PC-9 (cell line): ENCODE data around the gene ZFP62. TPM values are rescaled to one million over a fixed set of nuclear protein-coding genes. Genes with fewer than 3 reads are reported as not detected.

Experiments used
- BruUV-seq: library from RNA; stranded (reverse); fragments of 400-500 nt; replicated peaks from 2 replicates; lab custom pipeline; 2021; lab: Mats Ljungman, UMichigan
- CTCF ChIA-PET: fragments of 300-600 bp; sonication (Branson Sonifier 250); formaldehyde crosslinking; loops from one replicate; lab custom pipeline; 2022; ENCODE audit warnings: antibody characterized with exemption; lab: Charles Lee
- POLR2A ChIA-PET: fragments of 300-600 bp; sonication (Branson Sonifier 250); formaldehyde crosslinking; loops from one replicate; lab custom pipeline; 2022; ENCODE audit warnings: antibody characterized with exemption; ENCODE audit not compliant: unreplicated experiment; lab: Charles Lee
- DNase-seq, 2 experiments: peaks; one replicate each; pipeline versions ENCODE4 v3.0.0 to v3.0.0-alpha.2; 2015 to 2022; ENCODE audit warnings: mixed read lengths in 1 of 2
- H2AFZ ChIP-seq: fragments of 200-600 bp; sonication (generic); 2 replicates; pipeline ENCODE4 v1.8.1; 2017; ENCODE audit warnings: antibody characterized with exemption
- H3F3A ChIP-seq: fragments of 200-600 bp; sonication (generic); 2 replicates; pipeline ENCODE4 v1.8.1; 2017; ENCODE audit warnings: antibody characterized with exemption, mild to moderate bottlenecking, low read depth; ENCODE audit not compliant: insufficient read depth
- H3K27ac ChIP-seq: fragments of 200-600 bp; sonication (generic); 2 replicates; pipeline ENCODE4 v1.6.1; 2016; ENCODE audit warnings: mixed run types
- H3K27me3 ChIP-seq: fragments of 200-600 bp; sonication (generic); 2 replicates; pipeline ENCODE4 v1.6.1; 2016; ENCODE audit warnings: low read depth, mixed run types; ENCODE audit not compliant: insufficient read depth
- H3K36me3 ChIP-seq: fragments of 200-600 bp; sonication (generic); 2 replicates; pipeline ENCODE4 v1.6.1; 2016; ENCODE audit warnings: low read depth, mixed run types
- H3K4me1 ChIP-seq: fragments of 200-600 bp; sonication (generic); replicated peaks from 2 replicates; pipeline ENCODE4 v1.6.1; 2016; ENCODE audit warnings: mixed run types; ENCODE audit not compliant: insufficient read depth
- H3K4me2 ChIP-seq: fragments of 200-600 bp; sonication (generic); 2 replicates; pipeline ENCODE4 v1.6.1; 2017; ENCODE audit warnings: mixed run types
- H3K4me3 ChIP-seq: fragments of 200-600 bp; sonication (generic); 2 replicates; pipeline ENCODE4 v1.6.1; 2016; ENCODE audit warnings: mixed run types
- H3K79me2 ChIP-seq: fragments of 200-600 bp; sonication (generic); 2 replicates; pipeline ENCODE4 v1.6.1; 2017; ENCODE audit warnings: low read depth, mixed run types
- H3K9me2 ChIP-seq: fragments of 200-600 bp; sonication (generic); 2 replicates; pipeline ENCODE4 v1.8.1; 2017; ENCODE audit warnings: mild to moderate bottlenecking; ENCODE audit not compliant: insufficient read depth
- H3K9me3 ChIP-seq: fragments of 200-600 bp; sonication (generic); 2 replicates; pipeline ENCODE4 v1.8.1; 2016; ENCODE audit warnings: low read depth; ENCODE audit not compliant: insufficient read depth
- H4K20me1 ChIP-seq: fragments of 200-600 bp; sonication (generic); 2 replicates; pipeline ENCODE4 v1.8.1; 2017; ENCODE audit not compliant: insufficient read depth
- CTCF ChIP-seq: fragments of 200-600 bp; sonication (generic); conservative IDR thresholded peaks from 2 replicates; pipeline ENCODE4 v1.6.1; 2017; ENCODE audit warnings: mixed run types, antibody characterized with exemption, mild to moderate bottlenecking, moderate library complexity
- EZH2 ChIP-seq: fragments of 200-600 bp; sonication (generic); IDR thresholded peaks from 2 replicates; pipeline ENCODE4 v1.8.0; 2017; ENCODE audit warnings: antibody characterized with exemption, low read depth
- intact Hi-C: fragments of 100-400 bp; cut with micrococcal nuclease; formaldehyde crosslinking; loops from one replicate; pipeline ENCODE4 v1.10.0; 2022; ENCODE audit not compliant: unreplicated experiment
- total RNA-seq: library from RNA; stranded (reverse); gene quantifications from 2 replicates; pipeline ENCODE4 v1.2.3, GENCODE V29; 2021

Gene ZFP62
- total RNA-seq, 1 experiment from 2014 or later: 57.3 TPM

GRCh38 chr5:180865981-180866695, 5.1 kb upstream of the ZFP62 start:
- TF ChIP-seq EZH2 (no peak), CTCF (no peak)
- intact Hi-C loops: no loop called here
- Histone ChIP-seq H3K4me2 (no peak overlapping the region), H3K27ac (no peak overlapping the region), H3F3A (peaks cover 7% of the 10 kb centered on the region), H3K9me2 (no peaks in the 10 kb centered on the region), H3K79me2 (no peaks in the 10 kb centered on the region), H3K4me1 (0 out of 2 replicates have a peak, but pooled peaks cover 4% of the 10 kb centered on the region), H3K9me3 (no peaks in the 10 kb centered on the region; the same call in 1 of the 2 replicates), H2AFZ (no peak overlapping the region), H4K20me1 (no peaks in the 10 kb centered on the region), H3K4me3 (no peak overlapping the region), H3K27me3 (no peaks in the 10 kb centered on the region), H3K36me3 (no peaks in the 10 kb centered on the region)
- no peak for DNase-seq
- BruUV-seq: no TSS peak
- POLR2A ChIA-PET: no interaction called here
- CTCF ChIA-PET: interaction anchor here (0.6 kb wide), 1 partner anchor 676 kb away, joined by 3 read pairs; no protein-coding TSS in a partner anchor

GRCh38 chr5:180862645-180863044, 1.6 kb upstream of the ZFP62 start:
- peaks cover 18% of the 10 kb centered on the region; the same call in 1 of the 2 replicates for H3K4me1 ChIP-seq
- H3K27me3 ChIP-seq: no peaks in the 10 kb centered on the region
- H3K4me3 ChIP-seq: no peak overlapping the region
- no peak overlapping the region for H3K27ac ChIP-seq
- peaks cover 22% of the 10 kb centered on the region for H3K79me2 ChIP-seq
- no peak overlapping the region for H2AFZ ChIP-seq
- no peak overlapping the region for H3K4me2 ChIP-seq
- ChIA-PET POLR2A (no interaction called here), CTCF (no interaction called here)
- no peaks in the 10 kb centered on the region for H4K20me1 ChIP-seq
- BruUV-seq: no TSS peak
- no peaks in the 10 kb centered on the region; the same call in 1 of the 2 replicates for H3K9me3 ChIP-seq
- peaks cover 18% of the 10 kb centered on the region for H3F3A ChIP-seq
- intact Hi-C loops: loop anchor here (5.0 kb wide), 2 partner anchors 380 to 400 kb away; partner anchors contain the start of genes RACK1 and TRIM52
- H3K9me2 ChIP-seq: no peaks in the 10 kb centered on the region
- no peak for DNase-seq
- H3K36me3 ChIP-seq: peaks cover 10% of the 10 kb centered on the region
- TF ChIP-seq EZH2 (no peak), CTCF (no peak)

- Histone ChIP-seq H3K4me3 (peak overlapping the region; percentile 98), H3F3A (peaks cover 18% of the 10 kb centered on the region), H2AFZ (peak overlapping the region; percentile 100), H3K27ac (peak overlapping the region; percentile 84), H3K4me1 (peaks cover 18% of the 10 kb centered on the region; the same call in 1 of the 2 replicates), H3K36me3 (peaks cover 24% of the 10 kb centered on the region), H3K79me2 (peaks cover 22% of the 10 kb centered on the region), H4K20me1 (no peaks in the 10 kb centered on the region), H3K4me2 (peak overlapping the region; percentile 86), H3K27me3 (no peaks in the 10 kb centered on the region), H3K9me2 (no peaks in the 10 kb centered on the region), H3K9me3 (no peaks in the 10 kb centered on the region; the same call in none of the 2 replicates)
- CTCF ChIA-PET: interaction anchor here (0.6 to 1.1 kb wide), 3 partner anchors 30 to 374 kb away, joined by 3 to 6 read pairs (median 4); no protein-coding TSS in a partner anchor
- DNase-seq: peak in 1 of 2 experiments; percentile 66
- intact Hi-C loops: loop anchor here (2.0 to 5.0 kb wide), 3 partner anchors 328 to 402 kb away; partner anchors contain the start of genes RACK1 and TRIM52
- TSS peak; percentile 65 for BruUV-seq
- POLR2A ChIA-PET: interaction anchor here (0.6 to 1.5 kb wide), 3 partner anchors 49 to 375 kb away, joined by 3 to 23 read pairs (median 8); no protein-coding TSS in a partner anchor
- TF ChIP-seq CTCF: no peak; the same call in 1 of the 2 replicates
- TF ChIP-seq EZH2: no peak
These were observed 696 bp downstream of the ZFP62 start for GRCh38 chr5:180860273-180860886.
